ENCODE results near the gene KCNQ1.

DNA sequence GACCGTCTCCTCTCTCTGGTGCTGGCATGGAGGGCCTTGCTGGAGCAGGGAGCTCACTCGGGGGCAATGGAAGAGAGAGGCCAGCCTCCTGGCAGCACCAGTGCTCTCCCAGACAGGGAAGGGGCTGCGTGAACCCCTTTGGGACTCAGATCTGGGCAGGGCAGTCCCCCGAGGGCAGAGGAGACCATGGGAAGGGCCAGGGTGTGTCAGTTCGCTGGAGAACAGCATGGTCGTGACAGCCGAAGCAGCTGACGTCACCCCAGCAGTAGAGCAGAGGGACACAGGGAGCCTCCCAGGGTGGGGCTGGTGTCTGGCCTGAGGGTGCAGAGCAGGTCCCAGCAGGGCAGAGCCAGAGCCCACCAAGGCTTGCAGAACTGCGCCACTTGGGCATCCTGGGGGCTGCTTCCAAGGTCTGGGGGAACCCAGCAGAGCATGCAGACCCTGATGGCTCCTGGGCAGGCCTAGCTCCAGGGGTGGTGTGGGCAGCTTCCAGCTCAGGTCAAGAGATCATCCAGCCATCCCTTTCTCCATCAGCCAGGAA, 326.0 kb downstream of the KCNQ1 start:
- TF ChIP-seq POLR2A (IDR thresholded peaks at IDR 0.05; ENCODE audit: insufficient read depth in 1 of 2, low read depth in 2 of 2, low read length in 2 of 2), result no peak
- TF ChIP-seq IRF2 (CRISPR knock-in tag; IDR thresholded peaks at IDR 0.05), result no peak
- TF ChIP-seq ZNF317 (CRISPR knock-in tag; IDR thresholded peaks at IDR 0.05), result no peak
- TF ChIP-seq, protein P1, sequence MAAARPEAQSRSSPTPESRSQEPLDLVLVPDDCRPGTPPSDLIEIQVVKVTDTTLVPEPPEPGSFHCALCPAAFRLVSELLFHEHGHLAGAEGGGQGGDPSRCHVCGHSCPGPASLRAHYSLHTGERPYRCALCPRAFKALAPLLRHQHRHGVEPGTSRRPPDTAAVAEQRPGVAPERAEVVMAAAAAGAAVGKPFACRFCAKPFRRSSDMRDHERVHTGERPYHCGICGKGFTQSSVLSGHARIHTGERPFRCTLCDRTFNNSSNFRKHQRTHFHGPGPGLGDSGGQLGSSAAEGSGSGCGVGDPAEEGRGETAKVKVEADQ (CRISPR knock-in tag; IDR thresholded peaks at IDR 0.05; ENCODE audit: borderline replicate concordance), result no peak
- no peak for TF ChIP-seq RAD21 (CRISPR knock-in tag; IDR thresholded peaks at IDR 0.05)
- TF ChIP-seq EP300 (IDR thresholded peaks at IDR 0.05; ENCODE audit: low read depth in 2 of 2, low read length in 2 of 2), result no peak
- no peak for TF ChIP-seq EP300 (CRISPR knock-in tag; IDR thresholded peaks at IDR 0.05; ENCODE audit: borderline replicate concordance)
- TF ChIP-seq GABPA (IDR thresholded peaks at IDR 0.05; ENCODE audit: low read depth, low read length), result no peak
- no peak for TF ChIP-seq GABPA (CRISPR knock-in tag; IDR thresholded peaks at IDR 0.05; ENCODE audit: low read depth)
- TF ChIP-seq, protein P2, sequence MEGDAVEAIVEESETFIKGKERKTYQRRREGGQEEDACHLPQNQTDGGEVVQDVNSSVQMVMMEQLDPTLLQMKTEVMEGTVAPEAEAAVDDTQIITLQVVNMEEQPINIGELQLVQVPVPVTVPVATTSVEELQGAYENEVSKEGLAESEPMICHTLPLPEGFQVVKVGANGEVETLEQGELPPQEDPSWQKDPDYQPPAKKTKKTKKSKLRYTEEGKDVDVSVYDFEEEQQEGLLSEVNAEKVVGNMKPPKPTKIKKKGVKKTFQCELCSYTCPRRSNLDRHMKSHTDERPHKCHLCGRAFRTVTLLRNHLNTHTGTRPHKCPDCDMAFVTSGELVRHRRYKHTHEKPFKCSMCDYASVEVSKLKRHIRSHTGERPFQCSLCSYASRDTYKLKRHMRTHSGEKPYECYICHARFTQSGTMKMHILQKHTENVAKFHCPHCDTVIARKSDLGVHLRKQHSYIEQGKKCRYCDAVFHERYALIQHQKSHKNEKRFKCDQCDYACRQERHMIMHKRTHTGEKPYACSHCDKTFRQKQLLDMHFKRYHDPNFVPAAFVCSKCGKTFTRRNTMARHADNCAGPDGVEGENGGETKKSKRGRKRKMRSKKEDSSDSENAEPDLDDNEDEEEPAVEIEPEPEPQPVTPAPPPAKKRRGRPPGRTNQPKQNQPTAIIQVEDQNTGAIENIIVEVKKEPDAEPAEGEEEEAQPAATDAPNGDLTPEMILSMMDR (CRISPR knock-in tag; IDR thresholded peaks at IDR 0.05), result no peak
- TF ChIP-seq NFIC (IDR thresholded peaks at IDR 0.05; ENCODE audit: low read length), result no peak
- TF ChIP-seq, protein P3, sequence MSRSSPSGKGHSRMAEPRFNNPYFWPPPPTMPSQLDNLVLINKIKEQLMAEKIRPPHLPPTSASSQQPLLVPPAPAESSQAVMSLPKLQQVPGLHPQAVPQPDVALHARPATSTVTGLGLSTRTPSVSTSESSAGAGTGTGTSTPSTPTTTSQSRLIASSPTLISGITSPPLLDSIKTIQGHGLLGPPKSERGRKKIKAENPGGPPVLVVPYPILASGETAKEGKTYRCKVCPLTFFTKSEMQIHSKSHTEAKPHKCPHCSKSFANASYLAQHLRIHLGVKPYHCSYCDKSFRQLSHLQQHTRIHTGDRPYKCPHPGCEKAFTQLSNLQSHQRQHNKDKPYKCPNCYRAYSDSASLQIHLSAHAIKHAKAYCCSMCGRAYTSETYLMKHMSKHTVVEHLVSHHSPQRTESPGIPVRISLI (CRISPR knock-in tag; IDR thresholded peaks at IDR 0.05; ENCODE audit: borderline replicate concordance), result no peak
- no peak for TF ChIP-seq NAIF1 (CRISPR knock-in tag; IDR thresholded peaks at IDR 0.05; ENCODE audit: borderline replicate concordance)
- no peak for TF ChIP-seq EZH2 (conservative IDR thresholded peaks at IDR 0.05; ENCODE audit: low read depth, low read length)
- TF ChIP-seq SMAD1 (CRISPR knock-in tag; IDR thresholded peaks at IDR 0.05; ENCODE audit: borderline replicate concordance, low read depth), result no peak

Measured in HepG2 (cell line).